Uterus (tissue), 4 donors: ENCODE results near the gene TAL1. TPM values are rescaled to one million over a fixed set of nuclear protein-coding genes. Genes with fewer than 3 reads are reported as not detected.
A peak's percentile ranks its signal among the peaks of the same experiment; 100 is the strongest.

ENCODE experiments used
- DNase-seq, 2 donors: peaks; one replicate each; pipeline ENCODE4 v3.0.0-alpha.2; 2019 to 2020
- H3K27ac ChIP-seq, 2 donors: fragments of 200-600 bp; sonication (generic); 1 replicate in 1 of 2; 2 replicates in 1 of 2; pipeline ENCODE4 v1.5.1; 2016 to 2018
- H3K27me3 ChIP-seq, 2 donors: fragments of 200-600 bp; sonication (generic); one replicate each; pipeline ENCODE4 v1.5.1; 2018 to 2019; ENCODE audit warnings: control low read depth in 1 of 2
- H3K36me3 ChIP-seq, 2 donors: fragments of 200-600 bp; sonication (generic); one replicate each; pipeline ENCODE4 v1.5.1; 2019; ENCODE audit warnings: control low read depth in 1 of 2
- H3K4me1 ChIP-seq, 2 donors: fragments of 200-600 bp; sonication (generic); one replicate each; pipeline ENCODE4 v1.5.1; 2018 to 2019; ENCODE audit warnings: control low read depth in 1 of 2
- H3K4me3 ChIP-seq, 2 donors: fragments of 200-600 bp; sonication (generic); 1 replicate in 1 of 2; 2 replicates in 1 of 2; pipeline ENCODE4 v1.5.1; 2018 to 2019; ENCODE audit warnings: mild to moderate bottlenecking in 1 of 2
- H3K9me3 ChIP-seq, 2 donors: fragments of 200-600 bp; sonication (generic); one replicate each; pipeline ENCODE4 v1.5.1; 2019; ENCODE audit warnings: control low read depth in 1 of 2
- CTCF ChIP-seq, 4 experiments: fragments of 200-600 bp in 2 of 4; fragments of 450-650 bp in 2 of 4; sonication (generic) in 2 of 4; IDR thresholded peaks; one replicate each; pipeline ENCODE4 v1.5.1; 2016 to 2019; ENCODE audit warnings: antibody characterized with exemption in 4 of 4, mild to moderate bottlenecking in 2 of 4, moderate library complexity in 1 of 4
- POLR2A ChIP-seq, 2 donors: fragments of 450-650 bp; IDR thresholded peaks; one replicate each; pipeline ENCODE4 v1.6.1; 2016; ENCODE audit warnings: antibody characterized with exemption in 2 of 2, mild to moderate bottlenecking in 1 of 2, moderate library complexity in 1 of 2
- intact Hi-C: fragments of 100-400 bp; cut with DNase I; formaldehyde crosslinking; loops from one replicate; pipeline ENCODE4 v1.15.1; 2023; ENCODE audit warnings: low total_unique reads
- total RNA-seq, 4 donors: library from RNA; depleted of rRNA in 3 of 4; stranded (reverse); fragments of >200 nt in 3 of 4; gene quantifications; one replicate each; pipeline versions ENCODE4 v1.1.0 to v1.2.4, GENCODE V29; 2014 to 2023
- donor health status: DM: yes; HTN: yes; CAD: no.

TAL1 gene
- total RNA-seq, 4 donors from 2014 or later = 4.8 to 20.7 (median 13.0) TPM

GRCh38 chr1:47216278-47217059 is 15.6 kb downstream of the TAL1 start:
- no peaks in the 10 kb centered on the region for H3K27me3 ChIP-seq
- intact Hi-C loops = no loop called here
- TF ChIP-seq CTCF (IDR thresholded peaks at IDR 0.05) = no peak
- no peak for TF ChIP-seq POLR2A (IDR thresholded peaks at IDR 0.05)
- no peak overlapping the region for H3K27ac ChIP-seq
- no peaks in the 10 kb centered on the region for H3K9me3 ChIP-seq
- no peak overlapping the region for H3K4me3 ChIP-seq
- H3K4me1 ChIP-seq = no peaks in the 10 kb centered on the region
- DNase-seq = no peak
- no peaks in the 10 kb centered on the region for H3K36me3 ChIP-seq

- Histone ChIP-seq H3K4me1 (no peaks in the 10 kb centered on the region), H3K4me3 (no peak overlapping the region), H3K9me3 (no peaks in the 10 kb centered on the region), H3K27ac (no peak overlapping the region), H3K27me3 (no peaks in the 10 kb centered on the region), H3K36me3 (no peaks in the 10 kb centered on the region)
- no peak for DNase-seq
- intact Hi-C loops = no loop called here
- TF ChIP-seq CTCF (IDR thresholded peaks at IDR 0.05) = no peak
- TF ChIP-seq POLR2A (IDR thresholded peaks at IDR 0.05) = no peak
These were observed 16.3 kb downstream of the TAL1 start for GRCh38 chr1:47215713-47216112.

DNA sequence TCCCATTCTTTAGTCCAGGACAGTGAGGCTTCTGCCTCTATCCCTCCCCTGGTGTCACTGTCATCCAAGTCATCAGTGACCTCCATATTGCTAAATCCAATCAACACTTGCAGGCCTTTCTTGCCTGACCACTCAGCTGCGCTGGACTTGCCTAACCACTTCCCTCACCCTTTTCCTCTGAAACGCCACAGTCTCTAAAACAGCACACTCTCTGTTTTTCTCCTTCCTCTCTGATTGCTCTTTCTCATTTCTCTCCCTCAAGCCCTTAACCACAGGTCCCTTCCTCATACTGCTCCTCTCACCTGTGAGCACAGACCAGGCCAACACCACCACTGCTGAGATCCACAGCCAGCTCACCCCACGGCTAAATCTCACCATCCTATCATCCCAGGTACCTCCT is 17.5 kb downstream of the TAL1 start:
- no peaks in the 10 kb centered on the region for H3K9me3 ChIP-seq
- intact Hi-C loops = no loop called here
- no peak for TF ChIP-seq CTCF (IDR thresholded peaks at IDR 0.05)
- TF ChIP-seq POLR2A (IDR thresholded peaks at IDR 0.05) = no peak
- H3K27me3 ChIP-seq = no peaks in the 10 kb centered on the region
- H3K4me1 ChIP-seq = no peaks in the 10 kb centered on the region
- H3K36me3 ChIP-seq = no peaks in the 10 kb centered on the region
- DNase-seq = no peak
- H3K4me3 ChIP-seq = no peak overlapping the region
- H3K27ac ChIP-seq = no peak overlapping the region

DNA sequence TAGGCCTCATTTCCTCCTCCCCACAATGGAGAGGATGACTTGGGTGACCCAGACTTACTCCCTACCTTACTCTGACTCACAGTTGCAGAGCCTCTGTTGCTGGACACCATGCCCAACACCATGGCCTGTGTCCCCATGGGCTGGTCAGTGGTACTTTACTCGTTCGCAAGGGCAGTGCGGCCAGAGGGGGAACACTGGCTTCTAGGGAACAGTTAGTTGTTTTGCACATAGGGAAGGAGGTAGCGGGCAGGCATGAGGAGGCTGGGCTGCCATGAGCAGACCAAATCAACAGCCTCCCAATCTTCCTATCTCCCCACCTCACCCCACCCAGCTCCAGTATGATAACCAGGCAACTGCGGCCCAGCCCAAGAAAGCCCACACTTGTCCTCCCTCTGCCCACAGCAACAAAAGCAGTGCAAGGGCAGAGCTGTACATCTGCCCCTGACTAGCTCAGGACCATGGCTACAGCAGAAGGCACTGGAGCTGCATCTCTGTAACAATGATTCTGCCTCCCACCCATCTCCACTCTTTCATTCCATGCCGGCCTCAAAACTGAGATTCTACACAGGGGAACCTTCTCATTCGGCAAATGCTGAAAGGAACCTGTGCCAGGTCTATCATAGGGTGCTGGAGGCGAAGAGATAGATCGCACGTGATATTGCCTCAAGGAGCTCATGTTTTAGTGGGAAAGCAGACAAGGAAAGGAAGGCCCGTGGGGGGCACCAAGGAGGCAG is 18.6 kb downstream of the TAL1 start:
- Histone ChIP-seq H3K9me3 (no peaks in the 10 kb centered on the region), H3K36me3 (no peaks in the 10 kb centered on the region), H3K4me3 (no peak overlapping the region), H3K4me1 (no peaks in the 10 kb centered on the region), H3K27me3 (no peaks in the 10 kb centered on the region), H3K27ac (no peak overlapping the region)
- TF ChIP-seq POLR2A (IDR thresholded peaks at IDR 0.05) = no peak
- no peak for TF ChIP-seq CTCF (IDR thresholded peaks at IDR 0.05)
- intact Hi-C loops = no loop called here
- no peak for DNase-seq

GRCh38 chr1:47212636-47213229 is 19.3 kb downstream of the TAL1 start:
- Histone ChIP-seq H3K27ac (peak overlapping the region in 1 of 2 donors; percentile 29), H3K36me3 (no peaks in the 10 kb centered on the region), H3K27me3 (no peaks in the 10 kb centered on the region), H3K9me3 (no peaks in the 10 kb centered on the region), H3K4me3 (no peak overlapping the region), H3K4me1 (no peaks in the 10 kb centered on the region)
- no peak for DNase-seq
- no peak for TF ChIP-seq CTCF (IDR thresholded peaks at IDR 0.05)
- TF ChIP-seq POLR2A (IDR thresholded peaks at IDR 0.05) = no peak
- intact Hi-C loops = no loop called here
